ENCODE measurements around the gene TAMALIN.

The TAMALIN gene

GRCh38 chr12:52060498-52061177 lies 53.9 kb downstream of the TAMALIN start:
- H3K36me3 ChIP-seq (ENCODE audit: insufficient read depth, low read length) = peaks cover 17% of the 10 kb centered on the region
- H2AFZ ChIP-seq (ENCODE audit: low read depth, low read length) = no peak overlapping the region
- H3K4me1 ChIP-seq (ENCODE audit: insufficient read depth, low read length) = no peaks in the 10 kb centered on the region
- no peak overlapping the region for H3K4me3 ChIP-seq (ENCODE audit: low read length)
- no peaks in the 10 kb centered on the region for H3K9me3 ChIP-seq (ENCODE audit: low read length)
- peaks cover 2% of the 10 kb centered on the region for H3K27me3 ChIP-seq (ENCODE audit: insufficient read depth, low read length)

- Histone ChIP-seq H3K4me3 (ENCODE audit: low read length) (no peak overlapping the region), H3K27me3 (ENCODE audit: insufficient read depth, low read length) (peaks cover 3% of the 10 kb centered on the region), H3K36me3 (ENCODE audit: insufficient read depth, low read length) (peaks cover 13% of the 10 kb centered on the region), H3K4me1 (ENCODE audit: insufficient read depth, low read length) (no peaks in the 10 kb centered on the region), H3K9me3 (ENCODE audit: low read length) (no peaks in the 10 kb centered on the region), H2AFZ (ENCODE audit: low read depth, low read length) (no peak overlapping the region)
These were observed 54.9 kb downstream of the TAMALIN start for GRCh38 chr12:52061470-52062166.

GRCh38 chr12:52062167-52063081 lies 55.7 kb downstream of the TAMALIN start:
- Histone ChIP-seq H3K27me3 (ENCODE audit: insufficient read depth, low read length) (peaks cover 3% of the 10 kb centered on the region), H3K4me3 (ENCODE audit: low read length) (no peak overlapping the region), H3K4me1 (ENCODE audit: insufficient read depth, low read length) (no peaks in the 10 kb centered on the region), H2AFZ (ENCODE audit: low read depth, low read length) (no peak overlapping the region), H3K9me3 (ENCODE audit: low read length) (no peaks in the 10 kb centered on the region), H3K36me3 (ENCODE audit: insufficient read depth, low read length) (peaks cover 8% of the 10 kb centered on the region)

GRCh38 chr12:52063082-52063924 lies 56.6 kb downstream of the TAMALIN start:
- Histone ChIP-seq H3K4me1 (ENCODE audit: insufficient read depth, low read length) (no peaks in the 10 kb centered on the region), H2AFZ (ENCODE audit: low read depth, low read length) (no peak overlapping the region), H3K4me3 (ENCODE audit: low read length) (no peak overlapping the region), H3K36me3 (ENCODE audit: insufficient read depth, low read length) (peaks cover 5% of the 10 kb centered on the region), H3K9me3 (ENCODE audit: low read length) (no peaks in the 10 kb centered on the region), H3K27me3 (ENCODE audit: insufficient read depth, low read length) (peaks cover 3% of the 10 kb centered on the region)

- Histone ChIP-seq H3K36me3 (ENCODE audit: insufficient read depth, low read length) (no peaks in the 10 kb centered on the region), H3K27me3 (ENCODE audit: insufficient read depth, low read length) (peaks cover 3% of the 10 kb centered on the region), H3K4me3 (ENCODE audit: low read length) (no peak overlapping the region), H3K4me1 (ENCODE audit: insufficient read depth, low read length) (no peaks in the 10 kb centered on the region), H2AFZ (ENCODE audit: low read depth, low read length) (no peak overlapping the region), H3K9me3 (ENCODE audit: low read length) (no peaks in the 10 kb centered on the region)
These were observed 57.4 kb downstream of the TAMALIN start for GRCh38 chr12:52063981-52064649.

Data from neuron (in vitro differentiated cells).